ENCODE measurements around the gene UBE2D1.

The UBE2D1 gene

GRCh38 chr10:58341422-58341821 is 6.6 kb downstream of the UBE2D1 start:
- DNase-seq (ENCODE audit: low spot score) = no peak

- DNase-seq (ENCODE audit: low spot score) = no peak
These were observed 7.1 kb downstream of the UBE2D1 start for GRCh38 chr10:58341947-58342346.

- no peak for DNase-seq (ENCODE audit: low spot score)
These were observed 13.2 kb downstream of the UBE2D1 start for GRCh38 chr10:58347967-58348366.

- no peak for DNase-seq (ENCODE audit: low spot score)
These were observed 13.8 kb downstream of the UBE2D1 start for GRCh38 chr10:58348571-58349033.

- DNase-seq (ENCODE audit: low spot score) = no peak
These were observed 15.2 kb downstream of the UBE2D1 start for GRCh38 chr10:58350023-58350422.

- no peak for DNase-seq (ENCODE audit: low spot score)
These were observed 16.0 kb downstream of the UBE2D1 start for GRCh38 chr10:58350619-58351323.

- no peak for DNase-seq (ENCODE audit: low spot score)
These were observed 17.1 kb downstream of the UBE2D1 start for GRCh38 chr10:58351616-58352578.

- no peak for DNase-seq (ENCODE audit: low spot score)
These were observed 18.3 kb downstream of the UBE2D1 start for GRCh38 chr10:58352956-58353610.

- DNase-seq (ENCODE audit: low spot score) = no peak
These were observed 21.9 kb downstream of the UBE2D1 start for GRCh38 chr10:58356756-58357155.

GRCh38 chr10:58358314-58358933 is 23.6 kb downstream of the UBE2D1 start:
- no peak for DNase-seq (ENCODE audit: low spot score)

GRCh38 chr10:58358947-58359346 is 24.1 kb downstream of the UBE2D1 start:
- DNase-seq (ENCODE audit: low spot score) = no peak

- no peak for DNase-seq (ENCODE audit: low spot score)
These were observed 24.7 kb downstream of the UBE2D1 start for GRCh38 chr10:58359541-58359940.

GRCh38 chr10:58360412-58361004 is 25.7 kb downstream of the UBE2D1 start:
- DNase-seq (ENCODE audit: low spot score) = no peak

- no peak for DNase-seq (ENCODE audit: low spot score)
These were observed 26.5 kb downstream of the UBE2D1 start for GRCh38 chr10:58361353-58361752.

- no peak for DNase-seq (ENCODE audit: low spot score)
These were observed 27.4 kb downstream of the UBE2D1 start for GRCh38 chr10:58362027-58362789.

GRCh38 chr10:58367069-58367468 is 32.3 kb downstream of the UBE2D1 start:
- DNase-seq (ENCODE audit: low spot score) = no peak

GRCh38 chr10:58371473-58371872 is 36.7 kb downstream of the UBE2D1 start:
- DNase-seq (ENCODE audit: low spot score) = no peak

- DNase-seq (ENCODE audit: low spot score) = no peak
These were observed 38.0 kb downstream of the UBE2D1 start for GRCh38 chr10:58372607-58373441.

- DNase-seq (ENCODE audit: low spot score) = no peak
These were observed 38.6 kb downstream of the UBE2D1 start for GRCh38 chr10:58373442-58373827.

GRCh38 chr10:58382489-58382995 is 47.7 kb downstream of the UBE2D1 start:
- no peak for DNase-seq (ENCODE audit: low spot score)

All from ecto neural progenitor cell (in vitro differentiated cells).